C4-2B (cell line): Measurements from ENCODE around the gene PVALEF.

Source experiments
- H3K27ac ChIP-seq: fragments of 450-650 bp; 2 replicates; pipeline ENCODE4 v1.5.1; 2017
- CTCF ChIP-seq: fragments of 450-650 bp; conservative IDR thresholded peaks from 2 replicates; pipeline ENCODE4 v1.5.1; 2017; ENCODE audit warnings: mild to moderate bottlenecking
- ZFX ChIP-seq: fragments of 450-650 bp; IDR thresholded peaks from 2 replicates; pipeline ENCODE4 v1.6.1; 2017

PVALEF gene

GRCh38 chr17:81130385-81131361 is 34.6 kb upstream of the PVALEF start:
- TF ChIP-seq CTCF, result no peak
- no peak for TF ChIP-seq ZFX
- no peak overlapping the region for H3K27ac ChIP-seq

GRCh38 chr17:81131486-81132196 is 33.7 kb upstream of the PVALEF start:
- H3K27ac ChIP-seq, result no peak overlapping the region
- TF ChIP-seq ZFX, result no peak
- TF ChIP-seq CTCF, result no peak

GRCh38 chr17:81132197-81132540 is 33.1 kb upstream of the PVALEF start:
- no peak overlapping the region for H3K27ac ChIP-seq
- TF ChIP-seq ZFX (no peak), CTCF (no peak)

- TF ChIP-seq CTCF, result no peak
- no peak for TF ChIP-seq ZFX
- no peak overlapping the region for H3K27ac ChIP-seq
These were observed 32.3 kb upstream of the PVALEF start for GRCh38 chr17:81132770-81133723.

GRCh38 chr17:81134064-81134781 is 31.1 kb upstream of the PVALEF start:
- H3K27ac ChIP-seq, result no peak overlapping the region
- TF ChIP-seq ZFX (no peak), CTCF (no peak)

- no peak for TF ChIP-seq CTCF
- TF ChIP-seq ZFX, result no peak
- no peak overlapping the region for H3K27ac ChIP-seq
These were observed 29.6 kb upstream of the PVALEF start for GRCh38 chr17:81135505-81136278.
